ENCODE results near the gene DLGAP4. TPM values are rescaled to one million over a fixed set of nuclear protein-coding genes. Genes with fewer than 3 reads are reported as not detected.
A peak's percentile ranks its signal among the peaks of the same experiment; 100 is the strongest.

Gene DLGAP4
- total and polyA plus RNA-seq, 2 of the 8 experiments (the other 6 are each of a cell fraction or from before 2014, with no cell fraction given), result 41.2 to 57.2 TPM

DNA sequence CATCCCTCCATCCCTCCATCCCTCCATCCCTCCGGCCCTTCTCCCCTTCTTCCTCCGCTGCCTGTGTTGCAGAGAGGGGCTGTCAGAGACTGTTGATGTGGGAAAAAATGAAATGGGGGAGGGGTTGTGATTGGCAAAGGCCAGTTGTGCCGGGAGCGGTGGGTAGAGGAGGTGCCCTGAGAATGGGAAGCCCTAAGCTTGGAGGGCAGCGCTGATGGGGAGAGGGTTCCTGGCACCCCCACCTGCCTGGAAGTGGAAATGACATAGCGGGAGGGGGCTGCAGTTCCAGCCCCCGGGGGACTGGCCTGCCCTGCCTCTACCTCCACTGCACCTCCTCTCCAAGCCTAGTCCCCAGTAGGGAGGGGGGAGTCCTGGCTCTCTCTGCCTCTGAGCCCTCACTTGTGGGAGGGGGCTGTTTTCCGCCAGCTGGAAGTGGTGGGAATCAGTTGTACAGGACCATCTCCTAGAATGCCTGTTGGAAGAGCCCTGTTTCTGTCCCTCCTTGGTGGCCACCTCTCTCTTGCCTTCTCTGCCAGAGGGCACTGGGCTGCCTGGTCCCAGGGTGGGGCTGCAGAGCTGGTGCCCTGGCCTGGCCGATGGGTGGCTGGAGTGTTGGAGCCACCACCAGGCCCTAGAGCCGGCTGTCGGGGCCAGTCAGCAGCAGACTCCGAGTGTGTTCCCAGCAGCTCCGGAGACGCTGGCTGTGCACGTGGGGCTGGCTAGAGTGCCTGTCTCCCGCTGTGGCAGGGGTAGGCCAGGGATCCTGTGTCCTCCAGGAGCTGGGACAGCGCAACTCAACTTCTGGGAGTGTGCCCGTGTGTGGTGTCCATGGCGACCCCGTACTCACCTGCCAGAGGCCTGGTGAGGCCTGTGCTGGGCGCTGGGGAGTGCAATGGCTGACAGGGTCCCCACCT lies 1.5 kb downstream of the DLGAP4 start (continued):
- peak; percentile 62 for TF ChIP-seq CTBP2 (IDR thresholded peaks at IDR 0.05; ENCODE audit: borderline replicate concordance, insufficient read depth, insufficient read length, low read length)
- TF ChIP-seq RAD21 (IDR thresholded peaks at IDR 0.05 in 1 of 2, conservative IDR thresholded peaks at IDR 0.05 in 1 of 2; ENCODE audit: low read depth in 2 of 2, low read length in 2 of 2), result no peak
- TF ChIP-seq TBP (IDR thresholded peaks at IDR 0.05; ENCODE audit: low read depth, low read length), result no peak
- TF ChIP-seq PHF8 (conservative IDR thresholded peaks at IDR 0.05; ENCODE audit: low read depth, low read length), result no peak
- no peak for TF ChIP-seq EP300 (IDR thresholded peaks at IDR 0.05; ENCODE audit: borderline replicate concordance in 1 of 2, low read depth in 2 of 2, low read length in 2 of 2)
- TF ChIP-seq YY1 (IDR thresholded peaks at IDR 0.05; ENCODE audit: low read depth, low read length), result no peak
- TF ChIP-seq RBBP5 (IDR thresholded peaks at IDR 0.05; ENCODE audit: borderline replicate concordance, low read depth, low read length), result 0 out of 2 replicates have a peak, but pooled peaks have one; percentile 4
- TF ChIP-seq EGR1 (IDR thresholded peaks at IDR 0.05; ENCODE audit: borderline replicate concordance, low read depth, low read length), result no peak
- TF ChIP-seq SIN3A (conservative IDR thresholded peaks at IDR 0.05 in 1 of 2, IDR thresholded peaks at IDR 0.05 in 1 of 2; ENCODE audit: low read depth in 1 of 2, low read length in 2 of 2), result peak in 1 of 2 experiments; percentile 19; a peak in 1 of 4 replicates
- no peak; the same call in 1 of the 2 replicates for TF ChIP-seq SUZ12 (IDR thresholded peaks at IDR 0.05; ENCODE audit: low read length)
- TF ChIP-seq ATF2 (IDR thresholded peaks at IDR 0.05; ENCODE audit: low read length), result no peak
- TF ChIP-seq BACH1 (IDR thresholded peaks at IDR 0.05; ENCODE audit: low read length), result no peak
- no peak for TF ChIP-seq ATF3 (IDR thresholded peaks at IDR 0.05; ENCODE audit: insufficient read depth, low read depth, low read length)
- no peak for TF ChIP-seq CHD2 (IDR thresholded peaks at IDR 0.05; ENCODE audit: low read length)
- TF ChIP-seq ZNF274 (IDR thresholded peaks at IDR 0.05; ENCODE audit: borderline replicate concordance, extremely low read depth, low read length), result no peak
- TF ChIP-seq TAF7 (optimal IDR thresholded peaks at IDR 0.05; ENCODE audit: borderline replicate concordance, low read depth, low read length), result no peak
- no peak for TF ChIP-seq BCL11A (IDR thresholded peaks at IDR 0.05; ENCODE audit: low read depth in 2 of 2, low read length in 2 of 2)

Data from H1 (cell line).